BLaER1 treated with 17β-estradiol and CSF1 and Interleukin-3, amounts not matched to agents 10 nM and 100 nM (cell line): ENCODE data around the gene CYTIP.

Experiments
- H3K27ac ChIP-seq, 11 experiments: shearing (Covaris generic); formaldehyde crosslinking; 2 replicates each; pipeline ENCODE4 v1.8.1; 2022
- H3K27me3 ChIP-seq, 11 experiments: shearing (Covaris generic); formaldehyde crosslinking; 2 replicates each; pipeline ENCODE4 v1.8.1; 2022
- H3K36me3 ChIP-seq, 11 experiments: shearing (Covaris generic); formaldehyde crosslinking; 2 replicates each; pipeline ENCODE4 v1.8.1; 2022
- H3K4me1 ChIP-seq, 10 experiments: shearing (Covaris generic); formaldehyde crosslinking; 2 replicates each; pipeline ENCODE4 v1.8.1; 2022
- H3K4me2 ChIP-seq, 11 experiments: shearing (Covaris generic); formaldehyde crosslinking; 2 replicates each; pipeline ENCODE4 v1.8.1; 2022
- H3K4me3 ChIP-seq, 10 experiments: shearing (Covaris generic); formaldehyde crosslinking; 2 replicates each; pipeline ENCODE4 v1.8.1; 2022
- H3K9ac ChIP-seq, 11 experiments: shearing (Covaris generic); formaldehyde crosslinking; 2 replicates each; pipeline ENCODE4 v1.8.1; 2022
- H3K9me3 ChIP-seq, 11 experiments: shearing (Covaris generic); formaldehyde crosslinking; replicated peaks in 1 of 11; 2 replicates each; pipeline ENCODE4 v1.8.1; 2022
- H4K20me1 ChIP-seq, 11 experiments: shearing (Covaris generic); formaldehyde crosslinking; 2 replicates each; pipeline ENCODE4 v1.8.1; 2022
- Cebpa-rat ChIP-seq, 11 experiments: shearing (Covaris generic); IDR thresholded peaks; 2 replicates each; pipeline ENCODE4 v1.8.1; 2022

The CYTIP gene

DNA sequence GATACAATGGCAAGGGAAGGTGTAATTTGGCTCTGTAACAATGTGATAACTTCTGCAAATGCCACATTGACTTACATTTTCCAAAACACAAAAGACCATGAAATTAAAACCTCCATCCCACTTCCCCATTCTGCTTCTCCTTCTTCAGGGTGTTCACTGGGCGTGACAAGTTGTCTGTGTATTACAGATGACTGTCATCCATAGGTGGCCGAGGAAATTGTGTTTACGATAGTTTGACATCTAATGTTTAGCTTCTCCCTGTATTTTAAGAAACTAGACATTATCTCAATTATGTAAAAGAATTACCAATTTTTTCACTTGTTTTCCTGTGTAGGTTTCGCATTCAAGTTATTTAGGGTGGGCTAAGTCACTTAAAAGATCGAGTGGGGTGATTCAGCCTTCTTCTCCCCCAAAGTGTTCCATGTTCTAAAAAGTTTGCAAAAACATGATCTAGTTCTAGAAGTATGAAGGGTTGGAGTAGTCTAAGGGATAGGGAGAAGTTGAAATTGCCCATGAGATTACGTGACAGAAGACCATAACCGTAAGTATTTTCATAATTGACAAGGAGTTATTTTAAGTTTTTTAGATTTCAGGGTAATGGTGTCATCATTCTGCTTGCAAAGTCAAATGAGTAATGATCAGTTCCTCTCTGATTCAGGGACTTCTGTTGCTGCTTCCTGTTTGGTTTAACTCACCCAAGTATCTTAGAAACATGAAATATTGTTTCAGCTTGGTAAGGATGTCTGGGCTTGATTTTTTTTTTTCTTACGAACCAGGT, 25.2 kb upstream of the CYTIP start:
- Histone ChIP-seq H3K4me2 (peak overlapping the region; percentile 51 to 89 (median 74)), H3K9ac (peak overlapping the region; percentile 56 to 94 (median 81); a peak in 21 of 22 replicates), H4K20me1 (no peaks in the 10 kb centered on the region), H3K4me3 (peak overlapping the region in 5 of 10 experiments; percentile 31 to 49 (median 40); a peak in 9 of 20 replicates), H3K27ac (peak overlapping the region; percentile 83 to 100 (median 95)), H3K9me3 (peaks cover 0 to 32% (median 4%) of the 10 kb centered on the region in 11 experiments; a peak in 10 of 22 replicates), H3K4me1 (peaks cover 35 to 93% (median 66%) of the 10 kb centered on the region in 10 experiments), H3K36me3 (no peaks in the 10 kb centered on the region), H3K27me3 (no peaks in the 10 kb centered on the region)
- peak in 4 of 11 experiments; percentile 22 to 72 (median 57); a peak in 7 of 22 replicates for TF ChIP-seq Cebpa-rat (IDR thresholded peaks at IDR 0.05)

DNA sequence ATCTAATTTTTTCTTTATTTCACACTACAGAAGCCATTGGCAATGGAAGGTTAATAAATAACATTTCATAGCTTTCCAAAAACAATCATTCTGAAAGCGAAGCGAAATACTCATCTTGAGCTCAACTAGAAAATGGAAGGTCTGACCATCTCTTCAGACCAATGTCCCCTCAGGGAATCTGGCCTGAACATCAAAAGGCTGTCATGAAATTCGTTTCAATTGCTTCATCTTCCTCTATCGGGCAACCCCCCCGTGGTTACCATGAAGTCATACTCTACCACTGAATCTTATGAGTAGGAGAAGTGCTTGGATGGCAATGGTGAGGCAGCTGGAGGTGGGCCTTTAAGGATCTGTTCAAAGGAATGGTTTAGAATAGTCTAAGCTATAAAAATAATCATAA, 22.9 kb upstream of the CYTIP start:
- Histone ChIP-seq H4K20me1 (no peaks in the 10 kb centered on the region), H3K27ac (peak overlapping the region; percentile 45 to 100 (median 95); a peak in 21 of 22 replicates)
- peak in 4 of 11 experiments; percentile 38 to 61 (median 40); a peak in 4 of 22 replicates for TF ChIP-seq Cebpa-rat (IDR thresholded peaks at IDR 0.05)

DNA sequence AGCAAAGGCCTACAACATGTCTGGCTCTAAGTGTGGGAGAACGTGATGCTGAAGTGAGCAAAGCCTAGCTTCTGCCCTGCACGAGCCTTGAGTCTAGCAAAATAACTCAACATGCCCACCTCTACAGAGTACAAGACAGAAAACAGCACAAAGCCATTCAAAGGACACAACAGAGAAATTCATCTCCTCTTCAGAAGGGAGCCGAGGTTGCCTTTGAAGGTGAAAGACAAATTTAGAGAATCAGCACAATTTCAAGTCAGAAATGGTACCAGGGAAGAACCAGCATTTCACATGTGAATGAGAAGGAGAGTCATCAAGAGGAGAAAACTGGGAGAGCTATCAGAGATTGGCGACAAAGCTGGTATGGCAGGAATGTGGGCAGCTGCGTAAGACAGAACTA, 21.7 kb upstream of the CYTIP start:
- H3K4me3 ChIP-seq = no peak overlapping the region
- TF ChIP-seq Cebpa-rat (IDR thresholded peaks at IDR 0.05) = no peak
- no peaks in the 10 kb centered on the region for H3K27me3 ChIP-seq
- peak overlapping the region in 3 of 11 experiments; percentile 79 to 89 (median 84); a peak in 7 of 22 replicates for H3K4me2 ChIP-seq
- H4K20me1 ChIP-seq = no peaks in the 10 kb centered on the region
- peaks cover 28 to 93% (median 64%) of the 10 kb centered on the region in 10 experiments for H3K4me1 ChIP-seq
- H3K9me3 ChIP-seq = peaks cover 0 to 22% (median 0%) of the 10 kb centered on the region in 11 experiments; a peak in 7 of 22 replicates
- no peaks in the 10 kb centered on the region for H3K36me3 ChIP-seq
- H3K27ac ChIP-seq = peak overlapping the region in 8 of 11 experiments; percentile 90 to 100 (median 98); a peak in 14 of 22 replicates
- H3K9ac ChIP-seq = no peak overlapping the region

More for the DNA sequence above, 22.9 kb upstream of the CYTIP start:
- Histone ChIP-seq H3K4me1 (peaks cover 35 to 93% (median 73%) of the 10 kb centered on the region in 10 experiments), H3K36me3 (no peaks in the 10 kb centered on the region), H3K27me3 (no peaks in the 10 kb centered on the region), H3K4me2 (peak overlapping the region in 8 of 11 experiments; percentile 24 to 89 (median 78); a peak in 15 of 22 replicates), H3K9ac (peak overlapping the region in 2 of 11 experiments; percentile 17 to 20; a peak in 4 of 22 replicates), H3K9me3 (peaks cover 0 to 32% (median 4%) of the 10 kb centered on the region in 11 experiments; a peak in 10 of 22 replicates), H3K4me3 (peak overlapping the region in 1 of 10 experiments; percentile 7; a peak in 1 of 20 replicates)

DNA sequence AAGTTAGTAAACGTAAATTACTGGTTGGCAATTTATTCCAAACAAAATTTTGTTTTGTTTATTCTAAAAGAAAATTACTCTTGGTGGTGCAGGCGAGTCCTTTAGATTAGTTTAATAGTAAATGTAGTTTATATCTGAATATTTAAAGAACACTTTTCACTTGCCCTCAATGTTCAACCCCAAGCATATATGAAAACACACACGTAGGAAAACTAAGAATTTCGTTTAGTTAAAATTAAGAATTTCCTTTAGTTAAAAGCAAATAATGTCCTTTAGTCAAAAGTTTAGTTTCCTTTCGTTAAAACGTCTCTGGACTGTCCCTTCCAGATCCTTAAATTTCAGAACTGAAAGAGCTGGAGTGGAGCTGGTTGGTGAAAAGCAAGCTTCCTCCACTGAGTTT, 19.1 kb upstream of the CYTIP start:
- H3K4me1 ChIP-seq = peaks cover 4 to 96% (median 57%) of the 10 kb centered on the region in 10 experiments; a peak in 19 of 20 replicates
- no peak overlapping the region for H3K4me3 ChIP-seq
- H3K4me2 ChIP-seq = peak overlapping the region in 6 of 11 experiments; percentile 45 to 89 (median 70); a peak in 8 of 22 replicates
- H3K36me3 ChIP-seq = no peaks in the 10 kb centered on the region
- H4K20me1 ChIP-seq = no peaks in the 10 kb centered on the region
- TF ChIP-seq Cebpa-rat (IDR thresholded peaks at IDR 0.05) = no peak
- H3K9me3 ChIP-seq = peaks cover 0 to 22% (median 0%) of the 10 kb centered on the region in 11 experiments; a peak in 7 of 22 replicates
- peak overlapping the region in 1 of 11 experiments; percentile 49; a peak in 1 of 22 replicates for H3K9ac ChIP-seq
- H3K27ac ChIP-seq = peak overlapping the region in 8 of 11 experiments; percentile 14 to 100 (median 76); a peak in 14 of 22 replicates
- H3K27me3 ChIP-seq = no peaks in the 10 kb centered on the region

DNA sequence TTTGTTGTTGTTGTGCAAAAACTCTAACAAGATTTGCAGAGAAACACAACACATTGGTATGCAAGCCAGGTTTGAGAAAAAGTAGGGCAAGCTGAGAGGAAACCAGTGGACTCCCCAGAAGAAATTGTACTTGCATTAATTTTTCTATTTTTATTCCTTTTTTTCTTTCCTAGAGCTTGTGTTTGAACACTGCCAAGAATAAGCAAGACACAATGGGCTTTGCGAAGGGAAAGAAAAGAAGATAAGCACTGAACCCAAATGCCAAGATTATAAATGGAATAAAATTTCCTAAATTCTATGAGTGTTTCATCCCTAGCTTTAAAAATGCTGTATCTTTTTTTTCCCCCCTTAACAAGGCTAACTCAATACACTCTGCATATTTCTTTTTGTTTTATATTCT, 17.0 kb upstream of the CYTIP start:
- H3K4me2 ChIP-seq = peak overlapping the region in 5 of 11 experiments; percentile 9 to 55 (median 32); a peak in 9 of 22 replicates
- no peaks in the 10 kb centered on the region for H4K20me1 ChIP-seq
- no peaks in the 10 kb centered on the region for H3K27me3 ChIP-seq
- H3K4me3 ChIP-seq = no peak overlapping the region
- peaks cover 0 to 93% (median 37%) of the 10 kb centered on the region in 10 experiments; a peak in 14 of 20 replicates for H3K4me1 ChIP-seq
- H3K27ac ChIP-seq = peak overlapping the region in 1 of 11 experiments; percentile 23; a peak in 1 of 22 replicates
- H3K9ac ChIP-seq = no peak overlapping the region
- no peak for TF ChIP-seq Cebpa-rat (IDR thresholded peaks at IDR 0.05)
- no peaks in the 10 kb centered on the region for H3K36me3 ChIP-seq
- peaks cover 0 to 12% (median 0%) of the 10 kb centered on the region in 11 experiments; a peak in 3 of 22 replicates for H3K9me3 ChIP-seq

DNA sequence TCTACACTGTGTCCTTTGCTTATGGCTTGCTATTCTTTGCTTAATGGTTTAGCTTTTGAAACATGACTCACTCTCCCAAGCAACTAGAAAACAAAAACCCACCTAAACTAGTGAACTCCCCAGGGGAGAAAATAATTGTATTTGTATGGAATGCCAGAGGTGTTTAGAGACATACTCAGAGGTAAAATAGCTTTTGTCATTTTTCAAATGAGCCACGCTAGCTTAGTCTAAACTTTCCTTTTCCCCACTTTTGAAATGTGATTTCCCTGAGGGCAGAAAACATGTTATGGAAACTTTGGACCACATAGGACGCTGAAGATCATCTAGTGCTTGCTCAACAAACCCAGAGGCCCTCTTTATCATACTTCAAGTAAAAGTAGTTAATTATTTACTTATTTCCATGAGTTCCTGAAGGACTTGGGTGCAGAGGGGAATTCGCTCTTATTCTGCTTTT, 16.5 kb upstream of the CYTIP start:
- H4K20me1 ChIP-seq = no peaks in the 10 kb centered on the region
- no peak for TF ChIP-seq Cebpa-rat (IDR thresholded peaks at IDR 0.05)
- H3K27me3 ChIP-seq = no peaks in the 10 kb centered on the region
- peak overlapping the region in 3 of 11 experiments; percentile 2 to 23 (median 17); a peak in 3 of 22 replicates for H3K27ac ChIP-seq
- H3K4me3 ChIP-seq = no peak overlapping the region
- peak overlapping the region in 5 of 11 experiments; percentile 9 to 55 (median 32); a peak in 9 of 22 replicates for H3K4me2 ChIP-seq
- peaks cover 0 to 93% (median 36%) of the 10 kb centered on the region in 10 experiments; a peak in 14 of 20 replicates for H3K4me1 ChIP-seq
- no peaks in the 10 kb centered on the region for H3K36me3 ChIP-seq
- peaks cover 0 to 7% (median 0%) of the 10 kb centered on the region in 11 experiments; a peak in 1 of 22 replicates for H3K9me3 ChIP-seq
- H3K9ac ChIP-seq = peak overlapping the region in 2 of 11 experiments; percentile 17 to 52; a peak in 1 of 22 replicates

DNA sequence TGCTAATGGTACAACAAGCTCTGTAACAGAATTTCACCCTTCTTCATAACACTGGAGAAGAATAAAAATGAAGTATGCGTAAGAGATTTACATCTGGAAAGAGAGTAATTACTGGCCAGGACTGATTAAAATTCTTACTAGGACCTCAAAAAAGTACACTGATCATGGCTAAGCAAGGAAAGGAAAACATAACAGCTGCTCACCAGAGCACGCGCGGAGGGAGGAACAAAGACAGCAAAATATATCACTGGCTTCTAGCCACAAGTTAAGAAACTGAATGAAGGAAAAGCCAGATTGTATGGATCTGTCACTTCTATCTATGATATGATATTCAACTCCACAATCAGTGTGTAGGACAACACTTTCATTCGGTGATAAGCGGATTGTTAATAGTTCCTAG, 15.6 kb upstream of the CYTIP start:
- peak overlapping the region in 6 of 11 experiments; percentile 17 to 61 (median 38); a peak in 10 of 22 replicates for H3K4me2 ChIP-seq

DNA sequence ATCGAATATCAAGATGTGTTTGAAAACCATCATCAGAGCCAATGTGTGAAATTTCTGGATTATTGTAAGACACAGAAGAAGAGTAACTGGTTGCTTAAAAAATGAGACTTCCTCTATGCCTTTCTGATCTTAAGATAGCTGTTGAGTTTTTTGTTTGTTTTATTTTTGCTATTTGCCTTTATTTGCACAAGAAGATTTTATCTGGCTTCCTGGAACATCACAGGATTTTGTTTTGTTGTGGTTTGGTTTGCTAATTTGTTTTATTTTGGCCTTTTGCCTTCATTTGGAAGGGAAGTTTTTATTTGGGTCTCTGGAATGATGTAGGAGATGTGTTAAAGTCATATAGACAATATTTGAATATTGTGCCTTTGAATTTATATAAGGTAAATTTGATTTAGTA, 3.9 kb upstream of the CYTIP start:
- H3K4me1 ChIP-seq = peaks cover 15 to 67% (median 22%) of the 10 kb centered on the region in 10 experiments
- no peaks in the 10 kb centered on the region for H4K20me1 ChIP-seq
- TF ChIP-seq Cebpa-rat (IDR thresholded peaks at IDR 0.05) = no peak
- 0 out of 22 replicates have a peak, but pooled peaks cover 0 to under 1% (median 0%) of the 10 kb centered on the region in 11 experiments for H3K36me3 ChIP-seq
- H3K9ac ChIP-seq = no peak overlapping the region
- H3K9me3 ChIP-seq = no peaks in the 10 kb centered on the region
- H3K27me3 ChIP-seq = peaks cover 0 to 3% (median 0%) of the 10 kb centered on the region in 11 experiments; a peak in 1 of 22 replicates
- peak overlapping the region in 4 of 11 experiments; percentile 17 to 75 (median 46); a peak in 6 of 22 replicates for H3K4me2 ChIP-seq
- H3K27ac ChIP-seq = no peak overlapping the region; a peak in 1 of 22 replicates
- no peak overlapping the region for H3K4me3 ChIP-seq

More for the DNA sequence above, 15.6 kb upstream of the CYTIP start:
- no peak overlapping the region; a peak in 1 of 22 replicates for H3K9ac ChIP-seq
- H3K4me1 ChIP-seq = peaks cover 0 to 93% (median 32%) of the 10 kb centered on the region in 10 experiments; a peak in 14 of 20 replicates
- no peak for TF ChIP-seq Cebpa-rat (IDR thresholded peaks at IDR 0.05)
- H3K27ac ChIP-seq = peak overlapping the region in 4 of 11 experiments; percentile 17 to 49 (median 32); a peak in 3 of 22 replicates
- H3K27me3 ChIP-seq = no peaks in the 10 kb centered on the region
- H4K20me1 ChIP-seq = no peaks in the 10 kb centered on the region
- no peaks in the 10 kb centered on the region for H3K36me3 ChIP-seq
- H3K4me3 ChIP-seq = no peak overlapping the region
- H3K9me3 ChIP-seq = peaks cover 0 to 7% (median 0%) of the 10 kb centered on the region in 11 experiments; a peak in 1 of 22 replicates
